Endothelial cell of umbilical vein (primary cell): Measurements from ENCODE around the gene ZBTB43. TPM values are rescaled to one million over a fixed set of nuclear protein-coding genes. Genes with fewer than 3 reads are reported as not detected.

ENCODE experiments used
- BruUV-seq: library from RNA; stranded (reverse); fragments of 400-500 nt; replicated peaks from 2 replicates; lab custom pipeline; 2021; lab: Mats Ljungman, UMichigan
- CTCF ChIA-PET: fragments of 300-600, 350-600 bp; sonication (Branson Sonifier 250); formaldehyde crosslinking; loops from one replicate; lab custom pipeline; 2021; ENCODE audit warnings: antibody characterized with exemption, inconsistent platforms; lab: Charles Lee
- POLR2A ChIA-PET: fragments of 300-600, 350-600 bp; sonication (Branson Sonifier 250); formaldehyde crosslinking; loops from one replicate; lab custom pipeline; 2021; ENCODE audit warnings: antibody characterized with exemption, inconsistent platforms; lab: Charles Lee
- DNase-seq: peaks from one replicate; pipeline ENCODE4 v3.0.0-alpha.2; 2011; ENCODE audit warnings: low read depth, low spot score
- FAIRE-seq: peaks from 2 replicates; lab custom pipeline; 2011; peaks lifted over from hg19 to GRCh38; lab: Jason Lieb, UNC
- H2AFZ ChIP-seq: 2 replicates; pipeline ENCODE4 v1.6.0; 2012; ENCODE audit warnings: low read depth, low read length, control low read depth, inconsistent platforms
- H3K27ac ChIP-seq: 2 replicates; pipeline ENCODE4 v1.5.1; 2011; ENCODE audit warnings: low read depth, mild to moderate bottlenecking, control low read depth, low read length, moderate library complexity; ENCODE audit not compliant: insufficient read depth
- H3K27me3 ChIP-seq, 2 experiments: 2 replicates each; pipeline versions ENCODE4 v1.6.0 to v1.6.1; 2011; ENCODE audit warnings: low read length in 2 of 2, mixed read lengths in 1 of 2; ENCODE audit not compliant: control insufficient read depth in 2 of 2, insufficient read depth in 2 of 2
- H3K36me3 ChIP-seq, 2 experiments: 2 replicates in 1 of 2; 3 replicates in 1 of 2; pipeline ENCODE4 v1.5.1; 2011; ENCODE audit warnings: low read length in 2 of 2, mild to moderate bottlenecking in 1 of 2, moderate library complexity in 1 of 2; ENCODE audit not compliant: control insufficient read depth in 2 of 2, insufficient read depth in 2 of 2; ENCODE audit errors: extremely low read depth in 1 of 2
- H3K4me1 ChIP-seq: 3 replicates; pipeline ENCODE4 v1.5.1; 2011; ENCODE audit warnings: mild to moderate bottlenecking, low read length; ENCODE audit not compliant: control insufficient read depth, insufficient read depth; ENCODE audit errors: extremely low read depth
- H3K4me2 ChIP-seq: 2 replicates; pipeline ENCODE4 v1.6.1; 2011; ENCODE audit warnings: low read length, control low read depth, mixed read lengths; ENCODE audit not compliant: insufficient read depth
- H3K4me3 ChIP-seq, 3 experiments: fragments of 200-600 bp in 1 of 3; sonication (generic), shearing (Covaris generic) in 1 of 3; replicated peaks in 1 of 3; 2 replicates each; pipeline ENCODE4 v1.5.1; 2011 to 2016; ENCODE audit warnings: control low read depth in 3 of 3, low read length in 3 of 3, mild to moderate bottlenecking in 2 of 3, inconsistent platforms in 1 of 3, low read depth in 1 of 3, moderate library complexity in 1 of 3; ENCODE audit not compliant: insufficient read depth in 1 of 3
- H3K79me2 ChIP-seq: 2 replicates; pipeline ENCODE4 v1.6.0; 2012; ENCODE audit warnings: low read length, inconsistent platforms; ENCODE audit not compliant: control insufficient read depth, insufficient read depth
- H3K9ac ChIP-seq: replicated peaks from 2 replicates; pipeline ENCODE3; 2011; ENCODE audit warnings: low read length, control low read depth; ENCODE audit not compliant: insufficient read depth; ENCODE audit errors: extremely low read depth
- H3K9me1 ChIP-seq: replicated peaks from 3 replicates; pipeline ENCODE4 v1.6.0; 2011; ENCODE audit warnings: mild to moderate bottlenecking, low read length; ENCODE audit not compliant: control insufficient read depth, insufficient read depth; ENCODE audit errors: extremely low read depth
- H3K9me3 ChIP-seq: replicated peaks from 2 replicates; pipeline ENCODE4 v1.5.1; 2012; ENCODE audit warnings: low read length, inconsistent platforms; ENCODE audit not compliant: control insufficient read depth, insufficient read depth
- H4K20me1 ChIP-seq: replicated peaks from 2 replicates; pipeline ENCODE3; 2011; ENCODE audit warnings: mild to moderate bottlenecking, low read length; ENCODE audit not compliant: control insufficient read depth, insufficient read depth; ENCODE audit errors: extremely low read depth
- EZH2 ChIP-seq: IDR thresholded peaks from 2 replicates; pipeline ENCODE4 v1.6.1; 2012; ENCODE audit warnings: borderline replicate concordance, low read depth, mild to moderate bottlenecking, moderate library complexity, low read length, inconsistent platforms; ENCODE audit not compliant: severe bottlenecking
- FOS ChIP-seq: IDR thresholded peaks from 2 replicates; pipeline ENCODE4 v1.6.1; 2011; ENCODE audit warnings: mild to moderate bottlenecking, low read length, moderate library complexity, borderline replicate concordance; ENCODE audit not compliant: insufficient read depth
- GATA2 ChIP-seq: IDR thresholded peaks from 2 replicates; pipeline ENCODE4 v1.7.0; 2011; ENCODE audit warnings: low read depth, mild to moderate bottlenecking, moderate library complexity, mixed read lengths, low read length; ENCODE audit not compliant: insufficient read length, insufficient read depth
- JUN ChIP-seq: IDR thresholded peaks from 2 replicates; pipeline ENCODE4 v1.6.1; 2011; ENCODE audit warnings: borderline replicate concordance, low read depth; ENCODE audit not compliant: insufficient read length, insufficient read depth
- MYC ChIP-seq: IDR thresholded peaks from one replicate; pipeline ENCODE4 v1.6.1; 2011; ENCODE audit warnings: mild to moderate bottlenecking, low read depth, low read length
- POLR2A ChIP-seq: IDR thresholded peaks from 2 replicates; pipeline ENCODE4 v1.6.1; 2012; ENCODE audit warnings: low read depth, mild to moderate bottlenecking, control low read depth, low read length
- POLR2AphosphoS5 ChIP-seq: IDR thresholded peaks from 2 replicates; pipeline ENCODE4 v1.6.1; 2012; ENCODE audit warnings: low read depth, mild to moderate bottlenecking, control low read depth, low read length, moderate library complexity; ENCODE audit not compliant: insufficient read depth
- dilution Hi-C: fragments of 300-500 bp; cut with MboI; formaldehyde crosslinking; loops from one replicate; pipeline ENCODE4 v1.15.0; 2019; ENCODE audit warnings: low sequenced_read_pairs; ENCODE audit not compliant: extremely low pct_ligation_motif_present
- intact Hi-C: fragments of 100-400 bp; cut with micrococcal nuclease; formaldehyde crosslinking; loops from one replicate; pipeline ENCODE4 v1.10.0; 2022
- polyA plus RNA-seq, 4 experiments: library from polyadenylated mRNA; depleted of rRNA in 3 of 4; stranded (reverse) in 3 of 4; unstranded in 1 of 4; fragments of >200 nt; gene quantifications; 2 replicates each; pipeline versions ENCODE4 v1.2.1 to v1.2.3, GENCODE V29; 2011 to 2012; ENCODE audit warnings: missing spikeins in 1 of 4
- total RNA-seq: library from RNA; stranded (reverse); gene quantifications from 2 replicates; pipeline ENCODE4 v1.2.3, GENCODE V29; 2021
- TF ChIP-seq, protein P1 (sequence below), 2 donors: IDR thresholded peaks; 1 replicate in 1 of 2; 2 replicates in 1 of 2; pipeline ENCODE4 v1.5.1; 2011; ENCODE audit warnings: low read length in 2 of 2, mild to moderate bottlenecking in 2 of 2, moderate library complexity in 2 of 2, control low read depth in 1 of 2, inconsistent platforms in 1 of 2, low read depth in 1 of 2; ENCODE audit not compliant: insufficient read depth in 1 of 2; ENCODE audit errors: extremely low read depth in 1 of 2
- TF ChIP-seq, protein P2 (sequence below): IDR thresholded peaks from 2 replicates; pipeline ENCODE4 v1.6.1; 2011; ENCODE audit not compliant: insufficient read depth, insufficient read length

Gene ZBTB43
- total and polyA plus RNA-seq, 2 donors (not counting 3 experiments of a cell fraction or from before 2014, with no cell fraction given) = 3.2 to 9.0 TPM

DNA sequence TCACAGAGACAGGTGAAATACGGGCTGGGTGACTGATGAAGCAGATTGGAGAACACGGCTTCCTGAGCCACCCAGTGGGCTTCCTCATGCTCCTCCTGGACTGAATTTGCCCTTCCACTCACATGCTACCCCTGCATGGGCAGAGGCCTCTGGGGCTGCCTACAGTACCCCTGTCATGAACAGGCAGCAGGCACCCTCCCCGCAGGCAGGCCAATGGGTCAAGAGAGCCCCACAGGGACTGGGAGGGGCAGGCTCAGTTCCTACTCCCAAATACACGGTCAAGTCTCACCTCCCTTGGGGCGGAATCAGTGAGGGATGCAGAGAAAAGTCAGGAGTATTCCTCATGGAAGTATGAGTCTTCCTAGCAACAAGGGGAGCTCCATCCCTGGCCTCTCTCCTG lies 48.6 kb upstream of the ZBTB43 start:
- no peak for DNase-seq
- Histone ChIP-seq H3K9me1 (no peaks in the 10 kb centered on the region), H3K27me3 (no peaks in the 10 kb centered on the region), H3K9ac (no peak overlapping the region), H4K20me1 (no peaks in the 10 kb centered on the region), H2AFZ (no peak overlapping the region), H3K4me2 (no peak overlapping the region), H3K79me2 (no peaks in the 10 kb centered on the region), H3K36me3 (no peaks in the 10 kb centered on the region), H3K27ac (no peak overlapping the region), H3K4me1 (no peaks in the 10 kb centered on the region), H3K4me3 (no peak overlapping the region), H3K9me3 (no peaks in the 10 kb centered on the region)
- CTCF ChIA-PET = interaction anchor here (1.7 to 1.8 kb wide), 2 partner anchors 51 to 58 kb away, joined by 3 to 7 read pairs; no protein-coding TSS in a partner anchor
- FAIRE-seq = no peak
- intact Hi-C loops = no loop called here
- POLR2A ChIA-PET = no interaction called here
- TF ChIP-seq, protein P1, sequence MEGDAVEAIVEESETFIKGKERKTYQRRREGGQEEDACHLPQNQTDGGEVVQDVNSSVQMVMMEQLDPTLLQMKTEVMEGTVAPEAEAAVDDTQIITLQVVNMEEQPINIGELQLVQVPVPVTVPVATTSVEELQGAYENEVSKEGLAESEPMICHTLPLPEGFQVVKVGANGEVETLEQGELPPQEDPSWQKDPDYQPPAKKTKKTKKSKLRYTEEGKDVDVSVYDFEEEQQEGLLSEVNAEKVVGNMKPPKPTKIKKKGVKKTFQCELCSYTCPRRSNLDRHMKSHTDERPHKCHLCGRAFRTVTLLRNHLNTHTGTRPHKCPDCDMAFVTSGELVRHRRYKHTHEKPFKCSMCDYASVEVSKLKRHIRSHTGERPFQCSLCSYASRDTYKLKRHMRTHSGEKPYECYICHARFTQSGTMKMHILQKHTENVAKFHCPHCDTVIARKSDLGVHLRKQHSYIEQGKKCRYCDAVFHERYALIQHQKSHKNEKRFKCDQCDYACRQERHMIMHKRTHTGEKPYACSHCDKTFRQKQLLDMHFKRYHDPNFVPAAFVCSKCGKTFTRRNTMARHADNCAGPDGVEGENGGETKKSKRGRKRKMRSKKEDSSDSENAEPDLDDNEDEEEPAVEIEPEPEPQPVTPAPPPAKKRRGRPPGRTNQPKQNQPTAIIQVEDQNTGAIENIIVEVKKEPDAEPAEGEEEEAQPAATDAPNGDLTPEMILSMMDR (IDR thresholded peaks at IDR 0.05; ENCODE audit: extremely low read depth in 1 of 2, insufficient read depth in 1 of 2, low read depth in 1 of 2, low read length in 2 of 2) = no peak
- TF ChIP-seq GATA2 (no peak), FOS (no peak), POLR2A (no peak), POLR2AphosphoS5 (no peak), MYC (no peak), JUN (no peak), EZH2 (no peak)
- TF ChIP-seq, protein P2, sequence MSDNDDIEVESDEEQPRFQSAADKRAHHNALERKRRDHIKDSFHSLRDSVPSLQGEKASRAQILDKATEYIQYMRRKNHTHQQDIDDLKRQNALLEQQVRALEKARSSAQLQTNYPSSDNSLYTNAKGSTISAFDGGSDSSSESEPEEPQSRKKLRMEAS = no peak
- dilution Hi-C loops = no loop called here
- BruUV-seq = no TSS peak
